ENCODE data around the gene APBB2. TPM values are rescaled to one million over a fixed set of nuclear protein-coding genes. Genes with fewer than 3 reads are reported as not detected.
A peak's percentile ranks its signal among the peaks of the same experiment; 100 is the strongest.
"Not testable (repeated sequence)": the region's sequence is repeated elsewhere in the genome, so short reads cannot be mapped to it uniquely, and the experiment has no call there.

APBB2 gene
- total RNA-seq, 1 experiment from 2014 or later = 80.7 TPM

DNA sequence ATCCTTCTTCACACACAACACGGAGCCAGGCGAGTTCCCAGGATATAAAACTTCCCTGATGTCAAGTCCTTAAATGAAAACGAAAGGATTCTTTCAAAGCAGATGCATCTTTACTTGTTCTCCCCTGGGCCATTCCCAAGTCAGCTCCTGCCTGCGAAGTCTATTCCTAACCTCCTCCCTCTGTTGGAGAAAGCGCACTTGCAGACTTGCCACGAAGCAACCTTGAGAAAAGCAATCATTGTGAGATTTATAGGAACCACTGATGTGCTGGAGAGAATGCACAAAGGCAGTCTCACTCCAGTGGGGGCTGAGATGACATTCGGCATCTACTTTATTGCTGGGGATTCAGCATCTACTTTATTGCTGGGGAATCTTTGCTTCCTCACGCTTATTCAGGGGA lies 308.9 kb downstream of the APBB2 start:
- Mint-ChIP-seq H3K9me3 (ENCODE audit: unreplicated experiment) (no peaks in the 10 kb centered on the region), H3K27me3 (ENCODE audit: insufficient read depth, unreplicated experiment) (no peaks in the 10 kb centered on the region), H3K36me3 (ENCODE audit: insufficient read depth, unreplicated experiment) (peaks cover 46% of the 10 kb centered on the region), H3K4me1 (ENCODE audit: low read depth, unreplicated experiment) (peaks cover 6% of the 10 kb centered on the region), H3K27ac (ENCODE audit: unreplicated experiment) (no peak overlapping the region), H3K4me3 (ENCODE audit: unreplicated experiment) (no peak overlapping the region)
- Histone ChIP-seq H3K9me3 (no peaks in the 10 kb centered on the region), H3K27me3 (replicated peaks; ENCODE audit: control insufficient read depth, insufficient read depth, low read length) (no peaks in the 10 kb centered on the region), H3K4me1 (no peaks in the 10 kb centered on the region), H3K4me3 (ENCODE audit: low read depth, low read length) (no peak overlapping the region), H3K36me3 (ENCODE audit: control insufficient read depth, insufficient read depth, low read length) (no peaks in the 10 kb centered on the region; the same call in 1 of the 2 replicates)
- POLR2A ChIA-PET = no interaction called here
- no peak for DNase-seq
- TF ChIP-seq, protein P1, sequence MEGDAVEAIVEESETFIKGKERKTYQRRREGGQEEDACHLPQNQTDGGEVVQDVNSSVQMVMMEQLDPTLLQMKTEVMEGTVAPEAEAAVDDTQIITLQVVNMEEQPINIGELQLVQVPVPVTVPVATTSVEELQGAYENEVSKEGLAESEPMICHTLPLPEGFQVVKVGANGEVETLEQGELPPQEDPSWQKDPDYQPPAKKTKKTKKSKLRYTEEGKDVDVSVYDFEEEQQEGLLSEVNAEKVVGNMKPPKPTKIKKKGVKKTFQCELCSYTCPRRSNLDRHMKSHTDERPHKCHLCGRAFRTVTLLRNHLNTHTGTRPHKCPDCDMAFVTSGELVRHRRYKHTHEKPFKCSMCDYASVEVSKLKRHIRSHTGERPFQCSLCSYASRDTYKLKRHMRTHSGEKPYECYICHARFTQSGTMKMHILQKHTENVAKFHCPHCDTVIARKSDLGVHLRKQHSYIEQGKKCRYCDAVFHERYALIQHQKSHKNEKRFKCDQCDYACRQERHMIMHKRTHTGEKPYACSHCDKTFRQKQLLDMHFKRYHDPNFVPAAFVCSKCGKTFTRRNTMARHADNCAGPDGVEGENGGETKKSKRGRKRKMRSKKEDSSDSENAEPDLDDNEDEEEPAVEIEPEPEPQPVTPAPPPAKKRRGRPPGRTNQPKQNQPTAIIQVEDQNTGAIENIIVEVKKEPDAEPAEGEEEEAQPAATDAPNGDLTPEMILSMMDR (IDR thresholded peaks at IDR 0.05; ENCODE audit: insufficient read depth in 1 of 2, low read depth in 1 of 2, low read length in 1 of 2, severe bottlenecking in 1 of 2, unreplicated experiment in 1 of 2) = no peak
- CTCF ChIA-PET = interaction anchor here (0.6 kb wide), 1 partner anchor 9 kb away, joined by 3 read pairs; no protein-coding TSS in a partner anchor
- intact Hi-C loops (cut with micrococcal nuclease; ENCODE audit: unreplicated experiment) = no loop called here
- BruUV-seq (replicated peaks) = no TSS peak

DNA sequence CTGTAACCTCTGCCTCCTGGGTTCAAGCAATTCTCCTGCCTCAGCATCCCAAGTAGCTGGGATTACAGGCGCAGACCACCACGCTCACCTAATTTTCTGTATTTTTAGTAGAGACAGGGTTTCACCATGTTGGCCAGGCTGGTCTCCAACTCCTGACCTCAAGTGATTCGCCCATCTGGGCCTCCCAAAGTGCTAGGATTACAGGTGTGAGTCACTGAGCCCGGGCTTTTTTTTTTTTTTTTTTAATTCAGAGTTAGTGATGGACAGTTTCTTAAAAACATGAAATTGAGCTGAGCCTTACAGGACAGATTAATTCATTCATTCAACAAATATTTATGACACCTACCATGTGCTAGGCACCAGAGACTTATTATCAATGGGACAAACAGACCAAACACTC lies 313.8 kb downstream of the APBB2 start:
- DNase-seq; H3K4me1 ChIP-seq; H3K4me3 Mint-ChIP-seq (ENCODE audit: unreplicated experiment); H3K27ac Mint-ChIP-seq (ENCODE audit: unreplicated experiment); H3K9me3 ChIP-seq; H3K27me3 ChIP-seq (replicated peaks; ENCODE audit: control insufficient read depth, insufficient read depth, low read length); H3K9me3 Mint-ChIP-seq (ENCODE audit: unreplicated experiment); H3K4me3 ChIP-seq (ENCODE audit: low read depth, low read length); H3K27me3 Mint-ChIP-seq (ENCODE audit: insufficient read depth, unreplicated experiment); H3K36me3 ChIP-seq (ENCODE audit: control insufficient read depth, insufficient read depth, low read length); BruUV-seq (replicated peaks); intact Hi-C loops (cut with micrococcal nuclease; ENCODE audit: unreplicated experiment); H3K4me1 Mint-ChIP-seq (ENCODE audit: low read depth, unreplicated experiment): not testable (repeated sequence)
- ChIA-PET CTCF (interaction anchor here (1.0 kb wide), 1 partner anchor 314 kb away, joined by 4 read pairs; the partner anchor contains the start of gene APBB2), POLR2A (interaction anchor here (0.6 kb wide), 2 partner anchors 105 to 916 kb away, joined by 4 to 6 read pairs; no protein-coding TSS in a partner anchor)
- H3K36me3 Mint-ChIP-seq (ENCODE audit: insufficient read depth, unreplicated experiment) = peaks cover 48% of the 10 kb centered on the region

DNA sequence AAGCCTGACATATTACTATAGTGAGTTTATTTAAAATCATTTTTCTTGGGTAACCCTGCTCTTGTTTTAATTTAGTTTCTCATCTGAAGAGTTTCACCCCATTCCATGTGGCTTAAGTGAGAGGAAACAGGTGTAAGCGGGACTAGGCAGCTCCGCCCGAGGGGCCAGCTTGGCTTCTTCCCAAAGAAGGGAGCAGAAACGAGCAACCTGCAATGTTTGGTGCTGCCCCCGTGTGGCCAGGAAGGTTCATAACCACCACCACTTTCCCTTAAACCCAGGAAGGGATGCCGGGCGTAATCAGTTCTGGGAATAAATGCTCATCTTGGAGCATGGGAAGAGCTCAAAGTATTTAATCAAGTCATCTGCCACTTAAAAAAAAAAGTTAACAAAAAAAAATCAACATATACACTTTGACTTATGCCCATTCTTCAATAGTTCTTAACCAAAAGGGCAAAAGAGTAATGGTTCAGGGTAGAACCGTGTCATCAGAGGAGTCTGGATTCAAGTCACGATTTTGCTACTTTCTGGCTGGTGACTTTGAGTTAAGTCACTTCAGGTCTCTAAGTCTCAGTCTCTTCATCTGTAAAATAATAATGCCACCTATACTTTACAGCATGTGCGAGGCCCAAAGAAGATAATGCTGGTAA lies 316.7 kb downstream of the APBB2 start:
- ChIA-PET POLR2A (no interaction called here), CTCF (interaction anchor here (0.7 to 1.4 kb wide), 5 partner anchors 11 to 896 kb away, joined by 3 to 9 read pairs (median 4); no protein-coding TSS in a partner anchor)
- BruUV-seq (replicated peaks) = no TSS peak
- TF ChIP-seq, protein P1 (IDR thresholded peaks at IDR 0.05; ENCODE audit: insufficient read depth in 1 of 2, low read depth in 1 of 2, low read length in 1 of 2, severe bottlenecking in 1 of 2, unreplicated experiment in 1 of 2) = peak; percentile 61 to 67
- Mint-ChIP-seq H3K4me1 (ENCODE audit: low read depth, unreplicated experiment) (peaks cover 9% of the 10 kb centered on the region), H3K9me3 (ENCODE audit: unreplicated experiment) (no peaks in the 10 kb centered on the region), H3K36me3 (ENCODE audit: insufficient read depth, unreplicated experiment) (peaks cover 58% of the 10 kb centered on the region), H3K27ac (ENCODE audit: unreplicated experiment) (no peak overlapping the region), H3K27me3 (ENCODE audit: insufficient read depth, unreplicated experiment) (no peaks in the 10 kb centered on the region), H3K4me3 (ENCODE audit: unreplicated experiment) (peak overlapping the region; percentile 30)
- Histone ChIP-seq H3K4me3 (ENCODE audit: low read depth, low read length) (no peak overlapping the region), H3K27me3 (replicated peaks; ENCODE audit: control insufficient read depth, insufficient read depth, low read length) (no peaks in the 10 kb centered on the region), H3K9me3 (no peaks in the 10 kb centered on the region), H3K36me3 (ENCODE audit: control insufficient read depth, insufficient read depth, low read length) (no peaks in the 10 kb centered on the region), H3K4me1 (no peaks in the 10 kb centered on the region)
- intact Hi-C loops (cut with micrococcal nuclease; ENCODE audit: unreplicated experiment) = loop anchor here (1.0 kb wide), 2 partner anchors 56 to 160 kb away; no protein-coding TSS in a partner anchor
- peak; percentile 51 to 72 for DNase-seq

All from Caco-2 (cell line).